ENCODE results near the gene MRE11. TPM values are rescaled to one million over a fixed set of nuclear protein-coding genes. Genes with fewer than 3 reads are reported as not detected.

The MRE11 gene
- total and polyA plus RNA-seq, 4 donors = 1.5 to 18.3 (median 5.6) TPM

- TF ChIP-seq, protein P1, sequence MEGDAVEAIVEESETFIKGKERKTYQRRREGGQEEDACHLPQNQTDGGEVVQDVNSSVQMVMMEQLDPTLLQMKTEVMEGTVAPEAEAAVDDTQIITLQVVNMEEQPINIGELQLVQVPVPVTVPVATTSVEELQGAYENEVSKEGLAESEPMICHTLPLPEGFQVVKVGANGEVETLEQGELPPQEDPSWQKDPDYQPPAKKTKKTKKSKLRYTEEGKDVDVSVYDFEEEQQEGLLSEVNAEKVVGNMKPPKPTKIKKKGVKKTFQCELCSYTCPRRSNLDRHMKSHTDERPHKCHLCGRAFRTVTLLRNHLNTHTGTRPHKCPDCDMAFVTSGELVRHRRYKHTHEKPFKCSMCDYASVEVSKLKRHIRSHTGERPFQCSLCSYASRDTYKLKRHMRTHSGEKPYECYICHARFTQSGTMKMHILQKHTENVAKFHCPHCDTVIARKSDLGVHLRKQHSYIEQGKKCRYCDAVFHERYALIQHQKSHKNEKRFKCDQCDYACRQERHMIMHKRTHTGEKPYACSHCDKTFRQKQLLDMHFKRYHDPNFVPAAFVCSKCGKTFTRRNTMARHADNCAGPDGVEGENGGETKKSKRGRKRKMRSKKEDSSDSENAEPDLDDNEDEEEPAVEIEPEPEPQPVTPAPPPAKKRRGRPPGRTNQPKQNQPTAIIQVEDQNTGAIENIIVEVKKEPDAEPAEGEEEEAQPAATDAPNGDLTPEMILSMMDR (IDR thresholded peaks at IDR 0.05; ENCODE audit: low read depth, low read length, missing input control) = no peak
- TF ChIP-seq, protein P2, sequence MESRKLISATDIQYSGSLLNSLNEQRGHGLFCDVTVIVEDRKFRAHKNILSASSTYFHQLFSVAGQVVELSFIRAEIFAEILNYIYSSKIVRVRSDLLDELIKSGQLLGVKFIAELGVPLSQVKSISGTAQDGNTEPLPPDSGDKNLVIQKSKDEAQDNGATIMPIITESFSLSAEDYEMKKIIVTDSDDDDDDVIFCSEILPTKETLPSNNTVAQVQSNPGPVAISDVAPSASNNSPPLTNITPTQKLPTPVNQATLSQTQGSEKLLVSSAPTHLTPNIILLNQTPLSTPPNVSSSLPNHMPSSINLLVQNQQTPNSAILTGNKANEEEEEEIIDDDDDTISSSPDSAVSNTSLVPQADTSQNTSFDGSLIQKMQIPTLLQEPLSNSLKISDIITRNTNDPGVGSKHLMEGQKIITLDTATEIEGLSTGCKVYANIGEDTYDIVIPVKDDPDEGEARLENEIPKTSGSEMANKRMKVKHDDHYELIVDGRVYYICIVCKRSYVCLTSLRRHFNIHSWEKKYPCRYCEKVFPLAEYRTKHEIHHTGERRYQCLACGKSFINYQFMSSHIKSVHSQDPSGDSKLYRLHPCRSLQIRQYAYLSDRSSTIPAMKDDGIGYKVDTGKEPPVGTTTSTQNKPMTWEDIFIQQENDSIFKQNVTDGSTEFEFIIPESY (IDR thresholded peaks at IDR 0.05) = no peak
- TF ChIP-seq RXRA (IDR thresholded peaks at IDR 0.05) = no peak
- TF ChIP-seq EGR1 (IDR thresholded peaks at IDR 0.05; ENCODE audit: low read depth in 2 of 2) = no peak
- TF ChIP-seq HNF4A (conservative IDR thresholded peaks at IDR 0.05) = no peak
- no peak for TF ChIP-seq TAF1 (conservative IDR thresholded peaks at IDR 0.05)
These were observed 34.1 kb downstream of the MRE11 start (continued) for GRCh38 chr11:94459576-94459975.

DNA sequence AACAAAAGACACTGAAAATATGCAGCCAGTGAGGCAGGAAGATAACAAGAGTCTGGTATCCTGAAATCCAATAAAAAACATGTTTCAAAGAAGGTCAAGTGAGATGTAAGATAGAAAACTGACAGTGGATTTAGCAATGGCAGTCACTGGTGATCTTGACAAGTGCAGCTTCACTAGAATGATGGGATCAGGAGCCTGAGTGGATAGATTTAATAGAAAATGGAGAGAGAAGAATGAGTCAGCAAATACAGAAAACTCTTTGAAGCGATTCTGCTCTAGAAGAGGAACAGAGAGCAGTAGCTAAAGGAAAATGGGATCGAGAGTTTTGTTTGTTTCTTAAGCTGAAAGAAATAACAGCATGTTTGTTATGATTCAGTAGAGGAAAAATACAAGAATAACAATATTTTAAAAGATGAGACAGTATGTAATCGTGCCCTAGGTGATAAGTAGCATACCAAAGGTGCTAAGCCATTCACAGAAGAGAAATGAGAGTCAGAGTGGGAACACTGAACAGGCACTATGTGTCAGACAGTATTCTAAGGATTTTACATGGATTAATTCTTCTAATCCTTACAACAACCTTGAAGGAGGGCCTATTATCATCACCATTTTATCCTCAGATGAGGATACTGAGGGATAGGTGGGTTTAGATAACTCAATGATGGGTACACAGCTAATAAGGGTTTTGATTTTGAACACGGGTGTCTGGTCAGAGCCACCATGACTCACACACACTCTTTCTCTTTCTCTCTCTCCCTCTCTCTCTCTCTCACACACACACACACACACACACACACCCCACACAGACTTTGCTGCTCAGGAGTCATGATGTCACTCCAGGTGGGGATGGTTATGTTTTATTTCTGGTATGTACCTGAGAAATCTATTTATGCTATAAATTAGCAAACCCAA lies 36.3 kb downstream of the MRE11 start:
- no peaks in the 10 kb centered on the region for H3K9me3 ChIP-seq (ENCODE audit: control insufficient read depth in 4 of 4, low read length in 3 of 4)
- DNase-seq (ENCODE audit: low spot score) = no peak
- TF ChIP-seq REST (IDR thresholded peaks at IDR 0.05) (no peak), TAF1 (conservative IDR thresholded peaks at IDR 0.05) (no peak)
- TF ChIP-seq, protein P1 (IDR thresholded peaks at IDR 0.05; ENCODE audit: low read depth, low read length, missing input control) = no peak
- TF ChIP-seq, protein P3, sequence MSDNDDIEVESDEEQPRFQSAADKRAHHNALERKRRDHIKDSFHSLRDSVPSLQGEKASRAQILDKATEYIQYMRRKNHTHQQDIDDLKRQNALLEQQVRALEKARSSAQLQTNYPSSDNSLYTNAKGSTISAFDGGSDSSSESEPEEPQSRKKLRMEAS (IDR thresholded peaks at IDR 0.05) = no peak
- no peaks in the 10 kb centered on the region for H3K27me3 ChIP-seq (ENCODE audit: control insufficient read depth in 4 of 4, insufficient read depth in 4 of 4, low read length in 3 of 4)
- no peak overlapping the region for H3K27ac ChIP-seq (ENCODE audit: low read depth in 1 of 2, low read length in 2 of 2)
- H3K4me1 ChIP-seq (ENCODE audit: control insufficient read depth in 4 of 4, insufficient read depth in 4 of 4, low read length in 3 of 4) = no peaks in the 10 kb centered on the region
- no peak overlapping the region for H3K9ac ChIP-seq (ENCODE audit: low read depth in 1 of 2, low read length in 2 of 2)
- WGBS = 89% methylated on average over 4 of the region's 4 CpGs
- H3K36me3 ChIP-seq (ENCODE audit: control insufficient read depth in 4 of 4, insufficient read depth in 3 of 4, low read depth in 1 of 4, low read length in 3 of 4) = peaks cover 0 to 23% (median 9%) of the 10 kb centered on the region in 4 donors
- no peak overlapping the region for H3K4me3 ChIP-seq (ENCODE audit: low read depth in 1 of 3, low read length in 3 of 3)

Data from liver (tissue), 9 donors.